LHCN-M2 (cell line): Measurements from ENCODE around the gene ERO1B. TPM values are rescaled to one million over a fixed set of nuclear protein-coding genes. Genes with fewer than 3 reads are reported as not detected.

ENCODE experiments used
- DNase-seq: peaks from one replicate; pipeline ENCODE4 v3.0.0-alpha.2; 2012; ENCODE audit warnings: low read depth
- total RNA-seq: library from RNA; depleted of rRNA; stranded (reverse); fragments of >200 nt; gene quantifications from 2 replicates; pipeline ENCODE4 v1.2.3, GENCODE V29; 2014

The ERO1B gene
- total RNA-seq, 1 experiment from 2014 or later, result 2.5 TPM

- no peak for DNase-seq
Measured at GRCh38 chr1:236301080-236301957, 19.6 kb upstream of the ERO1B start.

GRCh38 chr1:236297161-236297560, 15.4 kb upstream of the ERO1B start:
- no peak for DNase-seq

GRCh38 chr1:236292425-236292824, 10.7 kb upstream of the ERO1B start:
- no peak for DNase-seq

DNA sequence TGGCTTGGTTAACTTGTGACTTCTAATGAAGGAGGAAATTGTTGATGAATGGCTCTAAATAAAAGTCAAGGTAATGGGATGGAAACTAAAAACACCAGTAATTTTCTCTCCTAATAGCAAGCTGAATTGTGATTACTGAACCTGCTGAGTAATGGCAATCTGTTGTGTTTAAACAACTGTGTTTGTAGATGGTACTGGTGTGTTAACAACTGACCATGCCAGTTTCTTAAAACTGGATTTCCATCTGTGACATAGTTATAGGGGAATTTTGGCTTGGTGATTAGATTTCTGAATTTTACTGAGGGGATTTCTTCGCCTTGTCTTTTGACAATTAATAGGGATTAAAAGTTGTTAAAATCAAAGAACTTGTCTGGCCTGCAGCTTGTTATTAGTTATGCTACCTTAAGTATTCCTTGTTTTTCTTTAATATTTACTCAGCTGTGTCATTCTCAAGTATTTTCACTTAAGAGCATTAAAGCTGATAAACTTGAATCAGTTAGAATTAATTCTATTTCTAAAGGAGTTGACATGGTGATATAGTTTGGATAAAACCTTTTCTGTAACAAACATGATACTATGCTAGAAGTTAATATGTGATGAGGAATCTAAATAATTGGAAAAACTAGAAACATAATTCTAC, 7.9 kb upstream of the ERO1B start:
- DNase-seq, result no peak

- DNase-seq, result no peak
Measured at GRCh38 chr1:236288620-236288976, 6.8 kb upstream of the ERO1B start.

- DNase-seq, result no peak
Measured at GRCh38 chr1:236287757-236288619, 6.2 kb upstream of the ERO1B start.

DNA sequence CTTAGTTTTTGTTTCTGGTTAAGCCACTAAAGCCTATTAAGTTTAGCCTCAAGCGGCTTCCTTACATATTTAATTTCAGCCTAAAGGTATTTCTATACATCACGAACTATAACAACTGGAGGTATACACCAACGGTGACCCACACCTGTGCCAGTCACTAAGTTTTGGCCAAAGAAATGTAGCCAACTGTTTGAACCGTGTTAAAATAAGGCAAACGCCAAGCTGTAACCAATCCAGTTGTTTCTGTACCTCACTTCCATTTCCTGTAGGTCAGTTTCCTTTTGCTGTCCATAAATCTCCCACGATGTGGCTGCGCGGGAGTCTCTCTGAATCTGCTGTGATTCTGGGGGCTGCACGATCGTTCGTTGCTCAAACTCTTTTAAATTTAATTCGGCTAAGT, 5.6 kb upstream of the ERO1B start:
- DNase-seq, result no peak

DNA sequence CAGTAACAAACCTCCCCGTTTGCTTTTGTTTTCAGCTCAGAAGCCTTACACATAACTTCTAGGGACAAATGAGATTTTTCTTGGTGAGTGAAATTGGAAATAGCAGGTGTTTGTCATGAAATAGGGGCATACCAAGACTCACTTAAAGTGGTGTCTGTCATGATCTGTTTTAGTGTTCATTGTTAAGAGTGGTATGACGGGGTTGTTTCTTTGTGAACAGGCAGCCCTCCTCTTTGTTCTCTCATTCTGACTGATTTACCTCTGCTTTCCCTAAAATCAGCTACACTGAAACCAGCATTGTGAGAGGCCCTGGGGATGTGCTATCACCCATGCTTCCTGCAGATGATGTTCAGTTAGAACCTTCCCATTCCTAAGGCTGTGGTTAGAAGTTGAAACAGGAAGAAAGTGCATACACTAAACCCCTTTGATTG, 2.5 kb upstream of the ERO1B start:
- DNase-seq, result no peak

- DNase-seq, result no peak
Measured at GRCh38 chr1:236282719-236283118, 961 bp upstream of the ERO1B start.

DNA sequence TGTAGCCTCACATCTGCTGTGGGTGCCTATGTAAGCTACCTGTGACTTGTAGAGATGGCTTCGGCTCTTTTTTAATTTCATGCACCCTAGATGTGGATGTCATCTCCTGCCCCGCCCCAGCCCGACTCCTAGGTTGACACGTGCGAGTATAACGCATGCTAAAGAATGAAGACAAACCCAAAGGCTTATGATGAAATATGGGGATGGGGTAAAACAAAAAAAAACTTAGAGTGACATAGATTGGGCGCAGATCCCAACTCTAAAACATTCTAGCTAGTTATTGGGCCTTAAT, 613 bp upstream of the ERO1B start:
- no peak for DNase-seq

DNA sequence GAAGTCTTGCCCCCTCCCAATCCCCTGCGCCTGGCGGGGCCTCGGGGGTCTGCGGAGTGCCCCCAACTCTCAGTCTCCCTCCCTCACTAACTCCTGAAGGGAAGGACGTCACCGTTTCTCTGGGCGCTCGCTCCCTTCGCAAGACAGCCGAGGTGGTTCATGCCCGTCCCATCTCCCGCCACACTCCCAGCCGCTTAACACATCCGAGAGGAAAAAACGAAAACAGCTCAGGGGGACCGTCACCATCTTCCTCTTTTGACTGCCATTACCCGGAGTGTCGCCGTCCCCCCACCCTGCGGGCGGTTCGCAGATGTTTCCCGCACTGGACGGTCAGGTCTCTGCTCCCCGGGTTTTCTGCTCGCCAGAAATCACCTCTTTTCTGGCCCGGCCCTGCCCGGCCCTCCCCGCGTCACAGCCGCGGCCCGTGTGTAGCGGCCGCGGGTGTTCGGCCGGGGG, 532 bp downstream of the ERO1B start:
- DNase-seq, result peak; percentile 2

- DNase-seq, result no peak
Measured at GRCh38 chr1:236280438-236281197, 1.1 kb downstream of the ERO1B start.

DNA sequence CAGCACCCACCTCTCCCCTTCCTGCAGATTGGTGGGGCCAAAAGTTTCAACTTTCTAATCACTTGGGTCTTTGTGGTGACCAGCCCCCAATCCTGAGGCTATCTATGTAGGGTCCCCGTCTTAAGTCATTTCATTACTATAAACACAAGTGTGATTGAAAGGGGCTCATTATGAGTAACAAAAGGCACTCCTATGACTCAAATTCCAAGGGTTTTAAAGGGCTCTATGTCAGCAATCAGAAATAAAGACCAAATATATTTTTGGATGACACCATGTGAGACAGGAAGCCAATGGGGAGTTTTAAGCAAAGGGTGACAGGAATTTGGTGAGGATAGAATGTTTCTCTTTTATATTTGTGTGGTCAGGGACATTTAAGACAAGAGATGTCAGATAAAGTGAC, 6.2 kb downstream of the ERO1B start:
- no peak for DNase-seq

- no peak for DNase-seq
Measured at GRCh38 chr1:236275061-236275460, 6.7 kb downstream of the ERO1B start.

DNA sequence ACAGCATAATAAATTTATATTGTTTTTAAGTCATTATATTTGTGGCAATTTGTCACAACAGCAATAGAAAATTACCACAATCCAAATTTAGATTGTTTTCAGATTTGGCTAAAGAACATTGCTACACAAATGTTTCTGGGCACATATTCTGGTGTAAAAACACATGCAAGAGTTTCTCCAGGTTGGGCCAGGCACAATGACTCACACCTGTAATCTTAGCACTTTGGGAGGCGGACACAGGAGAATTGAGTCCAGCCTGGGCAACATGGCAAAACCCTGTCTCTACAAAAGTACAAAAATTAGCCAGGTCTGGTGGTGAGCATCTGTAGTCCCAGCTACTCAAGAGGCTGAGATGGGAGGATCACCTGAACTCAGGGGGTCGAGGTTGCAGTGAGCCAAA, 8.4 kb downstream of the ERO1B start:
- no peak for DNase-seq

GRCh38 chr1:236269439-236269838, 12.3 kb downstream of the ERO1B start:
- DNase-seq, result no peak

DNA sequence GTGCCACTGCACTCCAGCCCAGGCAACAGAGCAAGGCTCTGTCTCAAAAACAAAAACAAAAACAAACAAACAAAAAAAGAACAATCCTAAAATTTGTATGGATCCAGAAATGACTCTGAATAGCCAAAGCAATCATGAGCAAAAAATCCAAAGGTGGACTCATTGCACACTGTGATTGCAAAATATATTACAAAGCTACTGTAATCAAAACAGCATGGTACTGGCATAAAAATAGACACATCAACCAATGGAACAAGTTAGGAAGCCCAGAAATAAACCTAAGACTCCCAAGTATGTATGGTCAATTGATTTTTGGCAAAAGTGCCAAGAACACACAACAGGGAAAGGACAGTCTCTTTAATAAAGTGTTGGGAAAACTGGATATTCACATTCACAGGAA, 19.9 kb downstream of the ERO1B start:
- no peak for DNase-seq

GRCh38 chr1:236261033-236261432, 20.7 kb downstream of the ERO1B start:
- DNase-seq, result no peak

GRCh38 chr1:236259043-236259442, 22.7 kb downstream of the ERO1B start:
- DNase-seq, result no peak

DNA sequence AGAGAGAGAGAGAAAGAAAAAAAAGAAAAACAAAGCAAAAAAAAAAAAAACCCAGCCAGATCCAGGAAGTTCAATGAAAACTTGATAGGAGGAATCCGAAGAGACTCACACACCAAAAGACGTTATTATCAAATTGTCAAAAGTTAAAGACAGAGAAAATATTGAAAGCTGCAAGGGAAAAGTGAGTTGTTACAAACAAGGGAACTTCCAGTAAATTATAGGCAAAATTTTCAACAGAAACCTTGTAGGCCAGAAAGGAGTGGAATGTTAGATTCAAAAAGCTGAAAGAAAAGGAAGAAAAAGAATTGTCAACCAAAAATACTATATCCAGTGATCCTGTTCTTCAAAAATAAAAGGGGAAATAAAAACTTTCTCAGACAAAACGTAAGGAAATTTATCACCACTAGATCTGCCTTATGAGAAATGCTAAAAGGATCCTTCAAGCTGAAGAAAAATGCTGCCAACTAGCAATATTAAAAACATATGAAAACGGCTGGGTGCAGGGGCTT, 23.6 kb downstream of the ERO1B start:
- DNase-seq, result no peak

DNA sequence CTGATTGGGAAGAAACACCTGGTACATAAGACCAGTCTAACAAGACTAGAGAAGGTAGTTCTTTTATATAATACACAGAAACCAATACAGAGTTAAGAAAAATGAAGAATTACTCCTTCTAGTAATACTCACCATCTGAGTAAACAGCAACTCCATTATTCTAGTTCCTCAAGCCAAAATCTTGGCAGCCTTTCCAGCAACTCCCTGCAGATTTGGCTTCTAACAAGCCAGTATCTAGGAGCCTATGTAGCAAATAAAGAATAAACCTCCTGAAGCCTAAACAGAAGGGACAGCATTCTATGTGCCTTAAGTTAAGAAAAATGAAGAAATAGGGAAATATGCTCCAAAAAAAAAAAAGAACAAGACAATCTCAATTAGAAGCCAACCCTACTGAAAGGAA, 24.5 kb downstream of the ERO1B start:
- no peak for DNase-seq
